Neutrophil (primary cell): ENCODE results near the gene EXOC2.
"Not testable (repeated sequence)": the region's sequence is repeated elsewhere in the genome, so short reads cannot be mapped to it uniquely, and the experiment has no call there.

Experiments used
- H3K27ac ChIP-seq: fragments of 200-600 bp; sonication (generic); 2 replicates; pipeline ENCODE4 v1.5.1; 2016; ENCODE audit warnings: mild to moderate bottlenecking, moderate library complexity
- H3K27me3 ChIP-seq: fragments of 200-600 bp; sonication (generic); 2 replicates; pipeline ENCODE4 v1.6.0; 2016; ENCODE audit warnings: mild to moderate bottlenecking
- H3K36me3 ChIP-seq: fragments of 200-600 bp; sonication (generic); 2 replicates; pipeline ENCODE4 v1.5.1; 2017
- H3K4me1 ChIP-seq, 2 experiments: fragments of 200-600 bp in 1 of 2; sonication (generic) in 1 of 2; 1 replicate in 1 of 2; 2 replicates in 1 of 2; pipeline versions ENCODE4 v1.5.1 to v1.6.1; 2013 to 2016; ENCODE audit warnings: low read depth in 1 of 2, low read length in 1 of 2, mild to moderate bottlenecking in 1 of 2, moderate library complexity in 1 of 2; ENCODE audit not compliant: control insufficient read depth in 1 of 2, insufficient read depth in 1 of 2
- H3K4me3 ChIP-seq, 2 experiments: fragments of 200-600 bp in 1 of 2; sonication (generic) in 1 of 2; 1 replicate in 1 of 2; 2 replicates in 1 of 2; pipeline ENCODE4 v1.5.1; 2013 to 2016; ENCODE audit warnings: low read depth in 1 of 2, low read length in 1 of 2, mild to moderate bottlenecking in 1 of 2, moderate library complexity in 1 of 2
- H3K9me3 ChIP-seq: fragments of 200-600 bp; sonication (generic); 2 replicates; pipeline ENCODE4 v1.5.1; 2016
- TF ChIP-seq, protein P1 (sequence below): fragments of 200-600 bp; sonication (generic); IDR thresholded peaks from 2 replicates; pipeline ENCODE4 v1.5.1; 2016; ENCODE audit warnings: antibody characterized with exemption

The EXOC2 gene

DNA sequence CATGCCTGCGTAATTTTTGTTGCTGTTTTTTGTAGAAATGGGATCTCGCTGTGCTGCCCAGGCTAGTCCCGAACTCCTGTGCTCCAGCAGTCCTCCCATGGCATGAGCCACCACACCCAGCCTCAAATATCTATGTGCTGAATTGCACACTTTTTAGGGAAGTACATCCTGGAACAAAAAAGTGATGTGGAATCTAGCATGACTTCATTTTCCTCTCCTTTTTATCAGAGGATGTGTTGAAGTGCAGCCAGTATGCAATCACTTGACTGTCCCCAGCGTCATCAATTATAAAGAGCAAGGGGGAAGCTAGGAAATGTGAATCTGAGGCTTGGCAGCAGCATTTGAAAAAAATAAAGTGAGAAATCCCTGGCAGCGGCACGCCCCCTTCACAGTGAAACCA, 6.4 kb upstream of the EXOC2 start:
- Histone ChIP-seq H3K4me3 (no peak overlapping the region), H3K27ac (no peak overlapping the region), H3K4me1 (no peaks in the 10 kb centered on the region), H3K36me3 (no peaks in the 10 kb centered on the region), H3K9me3 (no peaks in the 10 kb centered on the region), H3K27me3 (peaks cover 50% of the 10 kb centered on the region)
- TF ChIP-seq, protein P1, sequence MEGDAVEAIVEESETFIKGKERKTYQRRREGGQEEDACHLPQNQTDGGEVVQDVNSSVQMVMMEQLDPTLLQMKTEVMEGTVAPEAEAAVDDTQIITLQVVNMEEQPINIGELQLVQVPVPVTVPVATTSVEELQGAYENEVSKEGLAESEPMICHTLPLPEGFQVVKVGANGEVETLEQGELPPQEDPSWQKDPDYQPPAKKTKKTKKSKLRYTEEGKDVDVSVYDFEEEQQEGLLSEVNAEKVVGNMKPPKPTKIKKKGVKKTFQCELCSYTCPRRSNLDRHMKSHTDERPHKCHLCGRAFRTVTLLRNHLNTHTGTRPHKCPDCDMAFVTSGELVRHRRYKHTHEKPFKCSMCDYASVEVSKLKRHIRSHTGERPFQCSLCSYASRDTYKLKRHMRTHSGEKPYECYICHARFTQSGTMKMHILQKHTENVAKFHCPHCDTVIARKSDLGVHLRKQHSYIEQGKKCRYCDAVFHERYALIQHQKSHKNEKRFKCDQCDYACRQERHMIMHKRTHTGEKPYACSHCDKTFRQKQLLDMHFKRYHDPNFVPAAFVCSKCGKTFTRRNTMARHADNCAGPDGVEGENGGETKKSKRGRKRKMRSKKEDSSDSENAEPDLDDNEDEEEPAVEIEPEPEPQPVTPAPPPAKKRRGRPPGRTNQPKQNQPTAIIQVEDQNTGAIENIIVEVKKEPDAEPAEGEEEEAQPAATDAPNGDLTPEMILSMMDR = no peak

DNA sequence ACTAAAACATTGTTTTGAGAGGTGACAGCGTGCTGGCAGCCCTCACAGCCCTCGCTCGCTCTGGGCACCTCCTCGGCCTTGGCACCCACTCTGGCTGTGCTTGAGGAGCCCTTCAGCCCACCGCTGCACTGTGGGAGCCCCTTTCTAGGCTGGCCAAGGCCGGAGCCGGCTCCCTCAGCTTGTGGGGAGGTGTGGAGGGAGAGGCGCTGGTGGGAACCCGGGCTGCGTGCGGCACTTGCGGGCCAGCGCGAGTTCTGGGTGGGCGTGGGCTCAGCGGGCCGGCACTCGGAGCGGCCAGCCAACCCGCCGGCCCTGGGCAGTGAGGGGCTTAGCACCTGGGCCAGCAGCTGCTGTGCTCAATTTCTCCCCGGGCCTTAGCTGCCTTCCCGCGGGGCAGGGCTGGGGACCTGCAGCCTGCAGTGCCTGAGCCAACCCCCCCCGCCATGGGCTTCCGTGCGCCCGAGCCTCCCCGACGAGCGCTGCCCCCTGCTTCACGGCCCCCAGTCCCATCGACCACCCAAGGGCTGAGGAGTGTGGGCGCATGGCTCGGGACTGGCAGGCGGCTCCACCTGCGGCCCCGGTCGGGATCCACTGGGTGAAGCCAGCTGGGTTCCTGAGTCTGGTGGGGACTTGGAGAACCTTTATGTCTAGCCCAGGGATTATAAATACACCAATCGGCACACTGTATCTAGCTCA, 1.6 kb upstream of the EXOC2 start:
- H3K4me1 ChIP-seq = peaks cover 23% of the 10 kb centered on the region in 2 experiments
- not testable (repeated sequence) for H3K27me3 ChIP-seq, H3K4me3 ChIP-seq, H3K9me3 ChIP-seq, H3K27ac ChIP-seq, H3K36me3 ChIP-seq

GRCh38 chr6:693723-694009, 727 bp upstream of the EXOC2 start:
- peaks cover under 1% of the 10 kb centered on the region for H3K36me3 ChIP-seq
- no peaks in the 10 kb centered on the region for H3K9me3 ChIP-seq
- H3K4me3 ChIP-seq = peak overlapping the region in 1 of 2 experiments; percentile 80
- peaks cover 23% of the 10 kb centered on the region in 2 experiments for H3K4me1 ChIP-seq
- no peaks in the 10 kb centered on the region for H3K27me3 ChIP-seq
- H3K27ac ChIP-seq = no peak overlapping the region
- TF ChIP-seq, protein P1 = no peak

- TF ChIP-seq, protein P1 = no peak
- Histone ChIP-seq H3K36me3 (peaks cover 11% of the 10 kb centered on the region), H3K27ac (peak overlapping the region; percentile 77), H3K4me3 (peak overlapping the region; percentile 80 to 81), H3K27me3 (no peaks in the 10 kb centered on the region), H3K4me1 (peaks cover 23% of the 10 kb centered on the region in 2 experiments), H3K9me3 (no peaks in the 10 kb centered on the region)
Measured at GRCh38 chr6:692356-692851, 535 bp downstream of the EXOC2 start.

- no peaks in the 10 kb centered on the region for H3K9me3 ChIP-seq
- peaks cover 23% of the 10 kb centered on the region in 2 experiments for H3K4me1 ChIP-seq
- TF ChIP-seq, protein P1 = no peak
- peaks cover 11% of the 10 kb centered on the region for H3K36me3 ChIP-seq
- no peaks in the 10 kb centered on the region for H3K27me3 ChIP-seq
- no peak overlapping the region for H3K27ac ChIP-seq
- H3K4me3 ChIP-seq = no peak overlapping the region
Measured at GRCh38 chr6:689223-689622, 3.7 kb downstream of the EXOC2 start.

GRCh38 chr6:686497-686896, 6.4 kb downstream of the EXOC2 start:
- Histone ChIP-seq H3K9me3 (no peaks in the 10 kb centered on the region), H3K4me1 (peaks cover 8 to 12% of the 10 kb centered on the region in 2 experiments), H3K27me3 (no peaks in the 10 kb centered on the region), H3K36me3 (peaks cover 11% of the 10 kb centered on the region), H3K4me3 (no peak overlapping the region), H3K27ac (no peak overlapping the region)
- TF ChIP-seq, protein P1 = no peak
